GM13977 (cell line): ENCODE measurements around the gene IGSF9.

ENCODE experiments used
- DNase-seq: peaks from one replicate; pipeline ENCODE4 v3.0.0; 2012; ENCODE audit warnings: low spot score
- in situ Hi-C: fragments of 300-500 bp; cut with MboI; formaldehyde crosslinking; loops from one replicate; pipeline ENCODE4 v1.12.0; 2022; ENCODE audit warnings: low sequenced_read_pairs, low pct_unique_long_range_greater_than_20kb, mixed read lengths, inconsistent platforms; ENCODE audit not compliant: unreplicated experiment
- TF ChIP-seq, protein P1 (sequence below): IDR thresholded peaks from 2 replicates; pipeline ENCODE4 v1.5.1; 2012; ENCODE audit warnings: mild to moderate bottlenecking, control low read depth; ENCODE audit not compliant: insufficient read depth; ENCODE audit errors: extremely low read depth, missing control alignments

IGSF9 gene

DNA sequence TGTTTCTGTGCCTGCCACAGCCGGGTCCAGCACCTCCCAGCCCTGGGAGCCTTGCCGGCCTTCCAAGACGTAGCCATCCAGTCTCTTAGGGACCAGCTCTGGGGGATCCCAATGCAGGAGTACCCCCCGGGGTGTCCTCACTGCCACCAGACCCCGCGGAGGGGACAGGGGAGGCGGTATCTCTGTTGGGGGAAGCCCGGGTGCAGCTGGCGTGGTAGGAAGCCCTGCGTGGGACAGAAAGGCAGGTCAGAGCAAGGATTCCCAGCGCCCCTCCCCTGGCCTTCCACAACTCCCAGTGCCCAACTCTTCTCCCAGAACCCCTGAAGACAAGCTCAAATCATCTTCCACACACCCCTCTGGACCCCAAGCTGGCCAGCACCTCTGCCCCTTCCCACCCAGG lies 15.2 kb downstream of the IGSF9 start:
- in situ Hi-C loops, result no loop called here
- TF ChIP-seq, protein P1, sequence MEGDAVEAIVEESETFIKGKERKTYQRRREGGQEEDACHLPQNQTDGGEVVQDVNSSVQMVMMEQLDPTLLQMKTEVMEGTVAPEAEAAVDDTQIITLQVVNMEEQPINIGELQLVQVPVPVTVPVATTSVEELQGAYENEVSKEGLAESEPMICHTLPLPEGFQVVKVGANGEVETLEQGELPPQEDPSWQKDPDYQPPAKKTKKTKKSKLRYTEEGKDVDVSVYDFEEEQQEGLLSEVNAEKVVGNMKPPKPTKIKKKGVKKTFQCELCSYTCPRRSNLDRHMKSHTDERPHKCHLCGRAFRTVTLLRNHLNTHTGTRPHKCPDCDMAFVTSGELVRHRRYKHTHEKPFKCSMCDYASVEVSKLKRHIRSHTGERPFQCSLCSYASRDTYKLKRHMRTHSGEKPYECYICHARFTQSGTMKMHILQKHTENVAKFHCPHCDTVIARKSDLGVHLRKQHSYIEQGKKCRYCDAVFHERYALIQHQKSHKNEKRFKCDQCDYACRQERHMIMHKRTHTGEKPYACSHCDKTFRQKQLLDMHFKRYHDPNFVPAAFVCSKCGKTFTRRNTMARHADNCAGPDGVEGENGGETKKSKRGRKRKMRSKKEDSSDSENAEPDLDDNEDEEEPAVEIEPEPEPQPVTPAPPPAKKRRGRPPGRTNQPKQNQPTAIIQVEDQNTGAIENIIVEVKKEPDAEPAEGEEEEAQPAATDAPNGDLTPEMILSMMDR, result no peak
- no peak for DNase-seq

DNA sequence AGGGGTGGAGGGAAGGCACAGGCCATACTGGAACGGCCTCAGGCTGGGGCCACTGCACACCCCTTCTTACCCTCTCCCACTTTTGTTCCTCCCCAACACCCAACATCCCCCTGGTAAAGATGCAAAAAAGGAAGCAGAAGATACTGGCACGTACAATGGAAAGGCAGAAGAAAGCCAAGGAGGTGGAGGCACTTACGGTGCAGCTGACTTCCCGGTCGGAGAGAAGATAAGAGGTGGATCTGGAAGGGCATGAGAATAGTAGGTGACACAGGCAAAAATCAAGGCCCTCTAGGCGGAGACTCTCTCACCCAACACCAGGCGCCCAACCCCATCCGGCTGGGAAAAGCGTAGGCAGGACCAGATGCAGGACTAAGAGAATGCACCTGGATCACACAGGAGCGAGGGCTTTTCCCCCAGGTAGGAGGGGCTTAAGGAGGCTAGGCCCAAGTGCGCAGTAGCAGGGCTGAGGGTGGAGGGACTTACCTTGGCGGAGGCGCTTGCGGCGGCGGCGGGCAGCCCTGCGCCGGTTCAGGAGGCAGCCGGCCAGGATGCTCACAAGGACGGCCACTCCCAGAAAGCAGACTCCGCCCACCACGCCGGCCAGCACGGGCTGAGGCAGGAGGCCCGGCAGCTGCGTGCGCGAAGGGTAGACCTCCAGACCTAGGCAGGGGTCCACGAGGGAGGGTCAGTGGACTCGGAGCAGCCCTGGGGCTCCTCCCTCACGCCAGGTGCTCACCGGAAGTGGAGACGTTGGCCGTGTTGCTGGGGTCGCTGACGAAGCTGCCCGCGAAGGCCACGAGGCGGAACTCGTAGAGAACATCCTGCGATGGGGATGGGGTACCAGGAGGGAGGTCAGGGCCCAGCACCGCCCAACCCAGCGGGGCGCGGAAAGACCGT lies 16.0 kb downstream of the IGSF9 start:
- no peak for DNase-seq
- TF ChIP-seq, protein P1, result no peak
- in situ Hi-C loops, result no loop called here

- in situ Hi-C loops, result no loop called here
Observed at GRCh38 chr1:159928491-159929050, 16.8 kb downstream of the IGSF9 start.

DNA sequence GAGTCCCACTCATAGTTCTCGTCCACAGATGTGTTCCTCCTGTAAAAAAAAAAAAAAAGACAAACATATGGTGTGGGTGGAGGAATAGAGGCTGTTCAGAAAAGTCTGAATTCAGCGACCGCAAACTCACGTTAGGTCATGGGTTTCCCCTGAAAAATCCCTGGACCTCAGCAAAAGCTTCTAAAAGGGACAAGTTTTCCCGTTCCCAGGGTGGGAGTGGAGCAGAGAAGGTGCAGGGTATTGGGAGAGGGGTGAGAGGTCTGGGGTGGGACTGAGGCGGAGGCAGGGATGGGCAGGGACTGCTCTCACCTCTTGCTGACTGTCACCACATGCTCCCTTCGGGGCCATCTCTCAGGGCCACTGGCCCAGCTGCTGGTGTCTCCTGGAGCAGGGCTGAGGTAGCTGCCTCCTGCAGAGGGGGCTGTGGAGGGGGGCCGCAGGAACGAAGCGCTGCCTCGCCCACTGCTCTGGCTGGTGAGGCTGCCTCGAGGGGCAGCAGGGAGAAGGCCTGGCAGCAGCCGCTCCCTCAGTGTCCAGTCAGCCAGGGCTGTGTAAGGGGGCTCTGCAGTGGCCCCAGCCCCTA lies 17.5 kb downstream of the IGSF9 start:
- TF ChIP-seq, protein P1, result no peak
- in situ Hi-C loops, result no loop called here
- DNase-seq, result peak; percentile 69

More at GRCh38 chr1:159928491-159929050, 16.8 kb downstream of the IGSF9 start:
- DNase-seq, result no peak
- TF ChIP-seq, protein P1, result no peak

- no peak for DNase-seq
- TF ChIP-seq, protein P1, result no peak
- in situ Hi-C loops, result no loop called here
Observed at GRCh38 chr1:159927211-159927848, 18.1 kb downstream of the IGSF9 start.

GRCh38 chr1:159925719-159926078 lies 19.7 kb downstream of the IGSF9 start:
- TF ChIP-seq, protein P1, result no peak
- in situ Hi-C loops, result no loop called here
- DNase-seq, result peak; percentile 65
